Upper lobe of left lung (tissue), 6 donors: ENCODE measurements around the gene RWDD4. TPM values are rescaled to one million over a fixed set of nuclear protein-coding genes. Genes with fewer than 3 reads are reported as not detected.

ENCODE experiments used
- ATAC-seq, 2 donors: fragments of 200-7000 bp; cut with Tn5 transposase; one replicate each; pipeline ENCODE4 v1.9.1; 2022; ENCODE audit warnings: mild to moderate bottlenecking in 2 of 2, moderate library complexity in 2 of 2; ENCODE audit not compliant: low FRiP score in 2 of 2
- DNase-seq, 2 donors: peaks; one replicate each; pipeline ENCODE4 v3.0.0-alpha.2; 2019 to 2020
- H3K27ac ChIP-seq, 4 donors: fragments of 200-600 bp; sonication (generic); one replicate each; pipeline ENCODE4 v1.5.1; 2016 to 2019
- H3K27me3 ChIP-seq, 4 donors: fragments of 200-600 bp; sonication (generic); one replicate each; pipeline ENCODE4 v1.5.1; 2017 to 2019
- H3K36me3 ChIP-seq, 4 donors: fragments of 200-600 bp; sonication (generic); one replicate each; pipeline ENCODE4 v1.5.1; 2016 to 2019
- H3K4me1 ChIP-seq, 4 donors: fragments of 200-600 bp; sonication (generic); one replicate each; pipeline ENCODE4 v1.5.1; 2018 to 2019
- H3K4me3 ChIP-seq, 4 donors: fragments of 200-600 bp; sonication (generic); one replicate each; pipeline ENCODE4 v1.5.1; 2017 to 2019; ENCODE audit warnings: mild to moderate bottlenecking in 2 of 4, moderate library complexity in 1 of 4
- H3K9me3 ChIP-seq, 4 donors: fragments of 200-600 bp; sonication (generic); one replicate each; pipeline ENCODE4 v1.5.1; 2018 to 2019
- CTCF ChIP-seq, 6 experiments: fragments of 450-650 bp in 4 of 6; fragments of 200-600 bp in 2 of 6; sonication (generic) in 2 of 6; IDR thresholded peaks; one replicate each; pipeline ENCODE4 v1.5.1; 2016 to 2019; ENCODE audit warnings: antibody characterized with exemption in 6 of 6
- EP300 ChIP-seq, 4 donors: sonication (generic); formaldehyde crosslinking; IDR thresholded peaks; one replicate each; pipeline ENCODE4 v1.5.1; 2017; ENCODE audit warnings: antibody characterized with exemption in 4 of 4, control low read depth in 2 of 4
- POLR2A ChIP-seq, 4 donors: fragments of 450-650 bp; IDR thresholded peaks; one replicate each; pipeline ENCODE4 v1.5.1; 2016 to 2017; ENCODE audit warnings: antibody characterized with exemption in 4 of 4, mild to moderate bottlenecking in 2 of 4
- POLR2AphosphoS5 ChIP-seq, 2 donors: sonication (generic); formaldehyde crosslinking; IDR thresholded peaks; one replicate each; pipeline ENCODE4 v1.5.1; 2017; ENCODE audit warnings: antibody characterized with exemption in 2 of 2
- WGBS, 2 donors: methylation state at CpG; one replicate each; pipeline ENCODE4 v1.1.5; 2017 to 2018; 5-methylcytosine and 5-hydroxymethylcytosine counted together
- total RNA-seq, 6 donors: library from RNA; depleted of rRNA in 4 of 6; stranded (reverse); fragments of >200 nt in 4 of 6; gene quantifications; one replicate each; pipeline versions ENCODE4 v1.1.0 to v1.2.1, GENCODE V29; 2016 to 2021
- donor health status: DM: no; HTN: no; CAD: no; lungs with moderate emphysema.
- donor health status: DM: no; HTN: yes; CAD: no; lungs with severe emphysema.

The RWDD4 gene
- total RNA-seq, 6 donors from 2014 or later: 2.1 to 16.7 (median 14.4) TPM

DNA sequence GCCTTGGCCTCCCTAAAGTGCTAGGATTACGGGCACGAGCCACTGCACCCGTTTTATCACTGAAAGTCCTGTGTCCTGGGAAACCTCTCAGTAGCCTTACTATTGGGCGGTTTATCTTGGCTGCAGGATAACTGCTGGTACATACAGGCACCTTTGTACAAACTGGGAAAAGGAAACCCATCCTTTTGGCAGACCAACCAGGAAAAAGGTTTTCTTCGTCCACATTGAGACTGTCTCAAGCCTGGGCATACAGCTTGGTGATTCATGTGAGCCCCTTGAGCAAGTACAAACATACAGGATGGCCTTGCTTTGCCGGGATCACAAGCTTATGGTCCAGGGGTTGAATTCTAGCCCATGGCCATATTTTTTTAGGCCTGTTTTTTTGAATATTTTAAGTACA, 32.8 kb downstream of the RWDD4 start:
- Histone ChIP-seq H3K27ac (no peak overlapping the region), H3K4me1 (peaks cover 0 to 4% (median 2%) of the 10 kb centered on the region in 4 donors), H3K27me3 (no peaks in the 10 kb centered on the region), H3K36me3 (no peaks in the 10 kb centered on the region), H3K4me3 (no peak overlapping the region), H3K9me3 (no peaks in the 10 kb centered on the region)
- 84 to 93% methylated on average over 6 of the region's 6 CpGs for WGBS, 2 donors
- DNase-seq: no peak
- no peak for ATAC-seq
- TF ChIP-seq EP300 (IDR thresholded peaks at IDR 0.05) (no peak), CTCF (IDR thresholded peaks at IDR 0.05) (no peak), POLR2AphosphoS5 (IDR thresholded peaks at IDR 0.05) (no peak), POLR2A (IDR thresholded peaks at IDR 0.05) (no peak)

GRCh38 chr4:183624548-183624947, 34.4 kb downstream of the RWDD4 start:
- H3K36me3 ChIP-seq: no peaks in the 10 kb centered on the region
- H3K9me3 ChIP-seq: no peaks in the 10 kb centered on the region
- no peak for TF ChIP-seq POLR2A (IDR thresholded peaks at IDR 0.05)
- TF ChIP-seq CTCF (IDR thresholded peaks at IDR 0.05): no peak
- no peak for TF ChIP-seq POLR2AphosphoS5 (IDR thresholded peaks at IDR 0.05)
- TF ChIP-seq EP300 (IDR thresholded peaks at IDR 0.05): no peak
- H3K4me1 ChIP-seq: peaks cover 0 to 4% (median 2%) of the 10 kb centered on the region in 4 donors
- H3K27me3 ChIP-seq: no peaks in the 10 kb centered on the region
- WGBS, 2 donors: 86 to 98% methylated on average over 6 of the region's 6 CpGs
- peak in 1 of 2 donors; percentile 58 for ATAC-seq
- no peak overlapping the region for H3K27ac ChIP-seq
- no peak for DNase-seq
- H3K4me3 ChIP-seq: no peak overlapping the region

- no peaks in the 10 kb centered on the region for H3K27me3 ChIP-seq
- DNase-seq (no peak), ATAC-seq (peak in 1 of 2 donors; percentile 68)
- no peak overlapping the region for H3K27ac ChIP-seq
- WGBS, 2 donors: 48 to 60% methylated on average over 1 of the region's 1 CpG
- H3K9me3 ChIP-seq: no peaks in the 10 kb centered on the region
- peaks cover 0 to 4% (median 2%) of the 10 kb centered on the region in 4 donors for H3K4me1 ChIP-seq
- TF ChIP-seq EP300 (IDR thresholded peaks at IDR 0.05) (no peak), POLR2A (IDR thresholded peaks at IDR 0.05) (no peak), POLR2AphosphoS5 (IDR thresholded peaks at IDR 0.05) (no peak), CTCF (IDR thresholded peaks at IDR 0.05) (no peak)
- H3K36me3 ChIP-seq: no peaks in the 10 kb centered on the region
- H3K4me3 ChIP-seq: no peak overlapping the region
Measured at GRCh38 chr4:183621875-183622274, 37.1 kb downstream of the RWDD4 start.

DNA sequence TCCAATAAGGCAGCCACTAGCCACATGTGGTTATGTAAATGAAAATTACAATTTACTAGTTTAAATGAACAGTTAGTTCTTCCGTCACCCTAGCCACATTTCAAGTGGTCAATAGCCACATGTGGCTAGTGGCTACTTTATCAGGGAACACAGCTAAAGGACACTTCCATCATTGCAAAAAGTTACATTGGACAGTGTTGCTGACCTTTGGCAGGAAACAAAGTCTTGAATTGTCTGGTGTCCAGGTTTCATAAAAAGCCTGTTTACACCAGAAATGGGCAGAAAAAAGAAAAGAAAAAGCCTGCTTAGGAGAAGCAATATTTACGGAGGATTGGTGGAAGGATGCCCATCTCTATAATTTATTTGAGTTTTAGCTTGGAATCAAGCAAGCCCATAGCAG, 38.6 kb downstream of the RWDD4 start:
- 77 to 92% methylated on average over 2 of the region's 2 CpGs for WGBS, 2 donors

More for the DNA sequence above, 38.6 kb downstream of the RWDD4 start:
- H3K9me3 ChIP-seq: no peaks in the 10 kb centered on the region
- no peaks in the 10 kb centered on the region for H3K36me3 ChIP-seq
- peaks cover 0 to 4% (median 2%) of the 10 kb centered on the region in 4 donors for H3K4me1 ChIP-seq
- ATAC-seq (no peak), DNase-seq (no peak)
- no peak overlapping the region for H3K27ac ChIP-seq
- no peaks in the 10 kb centered on the region for H3K27me3 ChIP-seq
- TF ChIP-seq CTCF (IDR thresholded peaks at IDR 0.05): no peak
- no peak for TF ChIP-seq POLR2AphosphoS5 (IDR thresholded peaks at IDR 0.05)
- TF ChIP-seq EP300 (IDR thresholded peaks at IDR 0.05): no peak
- TF ChIP-seq POLR2A (IDR thresholded peaks at IDR 0.05): no peak
- no peak overlapping the region for H3K4me3 ChIP-seq
